Fibroblast of villous mesenchyme (primary cell): ENCODE results near the gene DECR2. TPM values are rescaled to one million over a fixed set of nuclear protein-coding genes. Genes with fewer than 3 reads are reported as not detected.

Source experiments
- DNase-seq: peaks from one replicate; pipeline ENCODE4 v3.0.0-alpha.2; 2010; ENCODE audit warnings: low read depth
- H3K4me3 ChIP-seq: 2 replicates; pipeline ENCODE4 v1.5.1; 2011; ENCODE audit warnings: low read depth, mild to moderate bottlenecking, low read length
- CTCF ChIP-seq: IDR thresholded peaks from 2 replicates; pipeline ENCODE4 v1.5.1; 2012; ENCODE audit warnings: low read depth, mild to moderate bottlenecking, low read length; ENCODE audit not compliant: insufficient read depth
- total RNA-seq: library from RNA; depleted of rRNA; stranded (reverse); fragments of >200 nt; gene quantifications from 2 replicates; pipeline ENCODE4 v1.2.3, GENCODE V29; 2012

DECR2 gene
- total RNA-seq, 1 donor: 16.0 TPM

DNA sequence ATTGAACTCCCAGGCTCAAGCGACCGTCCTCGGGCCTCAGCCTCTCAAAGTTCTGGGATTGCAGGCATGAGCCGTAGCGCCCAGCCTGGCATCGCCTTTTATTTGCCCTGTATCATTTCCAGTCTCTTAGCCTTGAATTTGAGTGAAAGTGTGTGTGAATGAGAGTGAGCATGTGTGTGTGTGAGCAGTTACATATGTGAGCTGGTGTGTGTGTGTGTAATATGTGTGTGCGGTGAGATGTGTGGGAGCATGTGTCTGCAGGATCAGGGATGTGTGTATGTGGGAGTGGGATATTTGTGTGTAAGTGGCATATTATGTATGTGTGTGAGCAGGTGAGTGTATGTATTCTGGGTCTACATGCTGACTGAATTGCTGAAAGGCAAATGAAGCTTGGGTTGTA lies 29.2 kb downstream of the DECR2 start:
- TF ChIP-seq CTCF: no peak
- no peak for DNase-seq
- no peak overlapping the region for H3K4me3 ChIP-seq

DNA sequence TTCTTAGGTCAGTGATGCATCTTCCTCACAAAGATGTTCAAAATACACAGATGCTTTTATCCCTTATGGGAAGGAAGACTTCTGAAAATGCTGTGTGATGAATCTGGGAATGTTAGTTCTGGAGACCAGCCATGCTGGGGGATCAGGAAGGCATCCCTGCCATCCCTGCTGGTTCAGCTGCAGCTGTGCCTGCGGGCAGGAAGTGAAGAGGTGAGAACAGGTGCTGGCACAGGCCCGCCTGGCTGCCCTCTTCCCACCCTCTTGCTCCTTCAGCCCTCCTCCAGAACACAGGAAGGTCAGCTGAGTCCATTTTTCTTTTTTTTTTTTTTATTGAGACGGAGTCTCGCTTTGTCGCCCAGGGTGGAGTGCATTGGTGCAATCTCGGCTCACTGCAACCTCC lies 38.9 kb downstream of the DECR2 start:
- no peak for DNase-seq
- no peak overlapping the region for H3K4me3 ChIP-seq
- TF ChIP-seq CTCF: no peak

DNA sequence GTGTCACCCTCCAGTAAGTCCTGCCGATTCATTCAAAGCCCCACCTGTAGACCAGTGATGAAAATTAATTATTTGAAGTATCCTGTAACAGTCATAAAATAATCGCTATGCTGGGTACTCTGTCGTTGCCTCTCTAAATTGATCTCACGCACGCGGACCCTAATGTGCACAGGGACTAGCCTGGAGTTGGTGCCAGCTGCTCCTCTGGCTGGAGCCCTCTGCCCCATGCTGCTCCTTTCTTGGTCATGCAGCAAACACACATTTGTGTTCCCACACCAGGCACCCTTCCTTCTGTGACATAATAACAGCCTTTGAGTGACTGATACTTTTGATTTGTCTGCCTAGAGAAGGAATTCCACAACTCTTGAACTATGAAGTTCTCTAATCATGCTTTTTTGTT lies 39.8 kb downstream of the DECR2 start:
- DNase-seq: no peak
- TF ChIP-seq CTCF: no peak
- no peak overlapping the region for H3K4me3 ChIP-seq

- peak overlapping the region; percentile 9 for H3K4me3 ChIP-seq
- peak; percentile 54 for DNase-seq
- TF ChIP-seq CTCF: no peak
Observed at GRCh38 chr16:442976-443375, 41.3 kb downstream of the DECR2 start.

DNA sequence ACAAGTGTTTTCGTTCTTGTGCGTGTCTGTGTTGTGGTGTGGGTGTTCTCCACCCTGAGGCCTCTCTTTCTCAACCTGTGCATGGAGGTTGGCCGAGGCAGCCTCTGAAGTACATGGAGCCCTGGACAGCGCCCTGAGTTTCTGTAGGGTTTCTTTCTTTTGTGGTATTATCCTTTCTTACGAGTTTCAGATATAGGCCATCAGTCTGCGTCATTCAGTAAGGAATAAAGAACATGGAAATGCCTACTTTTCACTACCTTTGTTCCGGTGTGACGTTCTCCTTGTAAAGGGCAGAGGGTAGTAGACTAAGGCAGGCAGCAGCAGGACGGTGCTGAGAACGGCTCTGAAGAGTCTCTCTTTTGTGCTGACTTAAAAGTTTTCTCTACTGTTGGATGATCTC lies 42.3 kb downstream of the DECR2 start:
- H3K4me3 ChIP-seq: no peak overlapping the region
- TF ChIP-seq CTCF: no peak
- no peak for DNase-seq

DNA sequence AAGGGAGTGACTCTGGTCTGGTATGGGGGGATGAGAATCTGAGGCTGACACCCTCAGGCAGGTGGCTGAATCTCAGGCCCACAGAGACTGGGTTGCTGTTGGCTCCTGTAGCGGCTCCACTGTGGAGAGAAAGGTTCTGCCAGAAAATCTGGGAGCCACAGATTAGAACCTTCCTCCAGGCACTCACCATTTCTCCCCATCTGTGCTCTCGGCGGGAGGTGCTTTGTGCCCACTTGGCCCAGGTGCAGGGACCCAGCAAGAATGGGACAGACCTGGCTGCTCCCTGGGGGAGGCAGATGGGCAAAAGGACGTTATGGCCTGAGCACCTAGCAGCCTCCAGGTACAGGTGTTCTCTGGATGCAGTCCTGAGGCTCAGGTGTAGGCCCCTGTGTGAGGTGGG lies 43.9 kb downstream of the DECR2 start:
- no peak for DNase-seq
- H3K4me3 ChIP-seq: no peak overlapping the region
- TF ChIP-seq CTCF: no peak

DNA sequence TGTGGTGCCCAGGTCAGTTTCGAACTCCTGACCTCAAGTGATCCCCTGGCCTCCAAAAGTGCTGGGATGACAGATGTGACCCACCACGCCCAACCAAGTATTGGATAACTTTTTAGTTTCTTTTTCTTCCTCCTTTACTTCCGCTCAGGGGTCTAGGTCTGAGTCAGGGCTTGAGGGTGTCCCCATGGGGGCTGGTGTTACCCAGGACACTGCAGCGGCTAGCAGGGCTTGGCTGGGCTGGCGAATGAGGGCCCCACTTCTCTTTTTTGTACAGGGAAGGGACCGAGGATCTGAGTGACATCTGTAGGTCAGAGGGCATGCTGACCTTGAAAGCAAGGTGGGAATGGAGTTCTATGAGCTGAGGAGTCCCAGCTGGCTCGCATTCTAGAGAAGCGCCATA lies 48.7 kb downstream of the DECR2 start:
- no peak for DNase-seq
- no peak for TF ChIP-seq CTCF
- H3K4me3 ChIP-seq: no peak overlapping the region
